ENCODE measurements around the gene SLC12A3.

Gene SLC12A3

DNA sequence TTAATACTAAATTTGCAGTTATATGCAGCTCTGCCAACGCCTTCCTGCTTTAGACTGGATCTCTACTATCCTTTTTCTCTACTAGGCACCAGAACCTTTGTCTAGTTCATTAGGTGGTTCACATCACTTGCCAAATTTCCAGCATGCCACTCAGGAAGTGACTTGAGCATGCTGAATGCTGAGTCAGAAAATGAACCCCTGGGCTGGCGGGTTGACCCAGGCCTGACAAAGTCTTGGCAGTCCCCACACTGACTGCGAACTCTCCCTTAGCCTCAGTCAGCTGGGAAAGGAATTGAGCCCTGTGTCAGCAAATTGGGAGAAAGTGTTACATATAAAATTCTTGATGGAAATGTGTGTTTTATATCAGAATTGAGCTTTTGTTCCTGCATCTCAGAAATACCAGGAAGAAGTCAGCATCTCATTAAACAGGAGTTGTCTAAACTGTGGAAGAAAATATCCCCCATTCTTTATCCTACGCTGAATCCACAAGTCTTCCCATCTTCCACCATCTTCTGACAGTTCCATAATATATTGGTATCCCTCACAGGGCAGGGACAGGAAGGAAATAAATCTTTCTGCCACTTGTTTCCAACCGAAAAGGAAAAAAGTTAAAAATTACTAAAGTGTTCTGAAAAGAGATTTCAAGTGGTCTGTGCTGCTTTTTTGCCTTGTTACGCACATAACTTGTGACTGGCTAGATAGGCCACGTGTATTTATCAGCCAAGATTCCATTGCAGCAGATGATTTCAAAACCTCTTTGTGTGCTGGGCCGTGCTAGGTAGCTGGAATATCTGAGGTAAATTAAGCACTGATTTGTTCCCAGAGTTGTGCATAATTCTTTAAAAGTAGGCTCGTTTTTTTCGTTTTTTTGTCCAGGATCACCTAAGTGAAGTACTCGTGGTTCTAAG lies 16.7 kb upstream of the SLC12A3 start:
- H3K4me3 ChIP-seq (ENCODE audit: low read depth, low read length), result no peak overlapping the region
- TF ChIP-seq, protein P1, sequence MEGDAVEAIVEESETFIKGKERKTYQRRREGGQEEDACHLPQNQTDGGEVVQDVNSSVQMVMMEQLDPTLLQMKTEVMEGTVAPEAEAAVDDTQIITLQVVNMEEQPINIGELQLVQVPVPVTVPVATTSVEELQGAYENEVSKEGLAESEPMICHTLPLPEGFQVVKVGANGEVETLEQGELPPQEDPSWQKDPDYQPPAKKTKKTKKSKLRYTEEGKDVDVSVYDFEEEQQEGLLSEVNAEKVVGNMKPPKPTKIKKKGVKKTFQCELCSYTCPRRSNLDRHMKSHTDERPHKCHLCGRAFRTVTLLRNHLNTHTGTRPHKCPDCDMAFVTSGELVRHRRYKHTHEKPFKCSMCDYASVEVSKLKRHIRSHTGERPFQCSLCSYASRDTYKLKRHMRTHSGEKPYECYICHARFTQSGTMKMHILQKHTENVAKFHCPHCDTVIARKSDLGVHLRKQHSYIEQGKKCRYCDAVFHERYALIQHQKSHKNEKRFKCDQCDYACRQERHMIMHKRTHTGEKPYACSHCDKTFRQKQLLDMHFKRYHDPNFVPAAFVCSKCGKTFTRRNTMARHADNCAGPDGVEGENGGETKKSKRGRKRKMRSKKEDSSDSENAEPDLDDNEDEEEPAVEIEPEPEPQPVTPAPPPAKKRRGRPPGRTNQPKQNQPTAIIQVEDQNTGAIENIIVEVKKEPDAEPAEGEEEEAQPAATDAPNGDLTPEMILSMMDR (IDR thresholded peaks at IDR 0.05; ENCODE audit: low read depth, low read length), result no peak

DNA sequence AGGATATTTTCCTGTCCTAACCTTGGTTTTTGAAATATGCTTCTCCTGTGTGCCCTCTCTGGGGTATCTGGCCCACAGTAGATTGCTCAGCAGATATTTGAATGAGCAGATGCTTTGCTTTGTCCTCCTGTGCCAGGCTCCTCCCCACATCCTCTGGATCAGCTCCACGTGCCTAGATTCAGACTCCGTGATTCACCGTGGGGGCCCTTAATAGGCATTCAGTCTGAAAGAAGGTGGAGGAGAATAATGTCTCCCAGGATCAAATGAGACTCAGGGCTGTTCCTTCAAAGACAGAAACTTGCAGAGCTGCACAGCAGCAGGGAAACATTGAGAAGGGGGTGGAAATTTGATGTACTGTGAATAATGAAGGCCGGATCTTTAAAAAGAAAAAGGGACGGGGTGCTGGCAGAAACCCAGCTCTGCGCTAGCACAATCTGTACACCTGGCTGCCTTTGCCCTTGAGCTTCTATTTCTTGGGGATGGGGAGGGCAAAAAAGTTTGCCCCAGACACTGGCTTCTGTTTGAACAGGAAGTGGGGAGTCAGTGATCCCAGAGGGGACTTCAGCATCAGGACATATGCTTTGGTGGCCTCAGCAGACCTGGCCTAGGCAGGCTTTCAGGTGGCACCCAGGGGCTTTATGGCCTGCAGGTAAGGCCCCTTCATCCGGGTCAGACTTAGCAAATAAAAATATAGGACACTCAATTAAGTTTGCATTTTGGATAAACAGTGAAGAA lies 15.9 kb upstream of the SLC12A3 start:
- TF ChIP-seq, protein P1 (IDR thresholded peaks at IDR 0.05; ENCODE audit: low read depth, low read length), result no peak

DNA sequence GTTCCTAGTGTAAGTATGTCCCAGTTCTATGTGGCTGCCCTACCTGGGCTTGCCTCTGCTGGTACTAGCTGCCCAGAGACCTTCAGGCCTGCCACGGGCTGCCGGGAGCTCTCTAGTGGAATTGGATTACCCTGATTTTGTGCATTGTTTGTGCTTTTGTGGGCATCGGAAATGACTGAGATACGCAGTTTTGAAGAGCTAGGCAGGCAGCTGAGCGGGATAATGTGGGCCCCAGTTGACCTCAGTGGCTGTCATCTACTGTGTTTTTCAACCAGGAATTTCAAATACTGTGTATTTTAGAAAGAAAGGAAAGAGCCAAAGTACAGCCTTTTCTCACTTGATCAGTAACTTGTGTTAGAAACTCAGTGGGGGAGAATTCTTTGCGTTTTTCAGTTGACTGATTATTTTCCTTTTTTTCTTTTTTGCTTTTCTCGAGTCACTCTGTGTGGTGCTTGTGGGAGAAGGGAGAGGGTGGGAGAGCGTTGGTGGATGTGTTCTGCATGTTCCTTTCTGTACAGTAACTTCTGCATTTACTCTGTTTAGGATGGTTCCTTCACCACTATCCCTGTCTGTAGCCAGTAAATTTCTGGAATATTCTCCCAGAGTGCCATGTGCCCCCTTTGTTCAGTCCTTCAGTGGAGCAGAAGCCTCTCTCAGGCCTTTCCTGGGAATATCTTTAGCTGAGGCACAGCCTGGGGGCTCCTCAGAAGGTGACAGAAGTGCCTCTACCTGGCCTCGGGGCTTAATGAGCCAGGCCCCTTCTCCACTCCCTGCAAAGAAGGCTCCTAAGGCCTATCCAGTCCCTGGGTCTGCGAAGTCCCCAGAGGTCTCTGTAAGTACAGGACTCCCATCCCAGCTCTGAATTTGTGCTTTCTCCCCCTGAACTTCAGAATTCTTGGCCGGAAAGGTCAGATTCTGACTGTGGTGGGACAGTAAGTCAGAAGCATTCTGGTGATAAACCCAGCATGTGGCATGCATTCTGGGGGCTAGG lies 15.0 kb upstream of the SLC12A3 start:
- H3K4me3 ChIP-seq (ENCODE audit: low read depth, low read length), result no peak overlapping the region
- TF ChIP-seq, protein P1 (IDR thresholded peaks at IDR 0.05; ENCODE audit: low read depth, low read length), result no peak

More for the DNA sequence above, 15.9 kb upstream of the SLC12A3 start:
- no peak overlapping the region for H3K4me3 ChIP-seq (ENCODE audit: low read depth, low read length)

DNA sequence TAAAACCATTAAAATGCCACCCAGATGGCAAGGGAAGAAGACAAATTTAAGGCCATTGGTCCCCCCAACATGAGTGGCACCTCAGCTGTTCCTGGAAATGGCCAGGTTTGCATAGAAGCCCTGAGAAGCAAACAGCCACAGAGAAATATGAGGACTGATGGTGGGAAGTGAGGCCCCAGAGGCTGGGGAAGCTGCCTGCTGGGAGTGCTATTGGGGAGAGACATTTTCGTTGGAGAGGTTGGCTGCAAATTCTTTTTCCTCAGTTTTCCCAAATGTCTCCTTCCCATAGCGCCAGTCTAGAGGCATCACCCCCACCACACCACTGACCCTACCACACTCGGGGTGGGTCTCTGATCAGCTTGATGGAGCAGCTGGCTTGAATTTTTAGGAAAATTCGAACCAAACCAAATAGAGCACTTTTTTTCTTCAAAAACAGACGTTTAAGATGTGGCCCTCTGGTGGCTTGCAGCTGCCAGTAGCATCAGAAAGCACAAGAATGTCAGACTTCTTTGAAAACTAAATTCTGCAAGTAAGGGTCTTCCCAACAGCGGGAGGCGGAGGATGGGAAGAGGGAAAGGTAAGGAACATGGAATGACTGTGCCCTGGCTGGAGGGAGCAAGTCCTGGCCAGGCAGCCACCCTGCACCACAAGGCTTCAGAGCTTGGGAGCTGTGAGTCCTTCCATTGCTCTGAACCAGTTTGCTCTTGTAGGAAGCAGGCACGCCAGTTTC lies 13.2 kb upstream of the SLC12A3 start:
- TF ChIP-seq, protein P1 (IDR thresholded peaks at IDR 0.05; ENCODE audit: low read depth, low read length), result peak; percentile 43
- H3K4me3 ChIP-seq (ENCODE audit: low read depth, low read length), result no peak overlapping the region

DNA sequence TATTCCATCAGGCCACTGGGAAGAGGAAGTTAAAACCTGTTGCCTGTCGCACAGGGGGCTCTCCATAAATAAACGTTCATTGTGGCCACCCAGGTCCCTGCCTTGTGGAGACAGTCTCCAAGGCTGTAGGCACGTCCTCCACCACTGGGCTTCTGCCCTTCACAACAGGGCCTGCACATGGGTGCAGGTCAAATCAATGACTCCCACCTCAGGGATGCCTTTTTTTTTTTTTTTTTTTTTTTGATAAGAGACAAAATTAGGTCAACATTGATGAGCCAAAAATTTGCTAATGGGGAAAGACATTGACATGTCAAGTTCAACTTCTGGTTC lies 12.6 kb upstream of the SLC12A3 start:
- TF ChIP-seq, protein P1 (IDR thresholded peaks at IDR 0.05; ENCODE audit: low read depth, low read length), result no peak
- H3K4me3 ChIP-seq (ENCODE audit: low read depth, low read length), result no peak overlapping the region

DNA sequence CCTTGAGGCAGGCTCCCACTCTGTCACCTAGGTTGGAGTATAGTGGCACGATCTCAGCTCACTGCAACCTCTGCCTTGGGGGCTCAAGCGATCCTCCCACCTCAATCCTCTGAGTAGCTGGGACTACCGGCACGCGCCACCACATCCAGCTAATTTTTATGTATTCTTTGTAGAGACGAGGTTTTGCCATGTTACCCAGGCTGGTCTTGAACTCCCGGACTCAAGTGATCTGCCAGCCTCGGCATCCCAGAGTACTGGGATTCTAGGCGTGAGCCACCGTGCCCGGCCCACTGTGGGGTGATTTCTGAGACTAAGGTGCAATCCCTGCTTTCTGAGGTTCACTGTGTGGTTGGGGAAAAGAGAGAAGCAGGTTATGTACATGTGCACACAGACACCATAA lies 12.0 kb upstream of the SLC12A3 start:
- TF ChIP-seq, protein P1 (IDR thresholded peaks at IDR 0.05; ENCODE audit: low read depth, low read length), result no peak
- H3K4me3 ChIP-seq (ENCODE audit: low read depth, low read length), result no peak overlapping the region

Measured in WI38 (cell line).